AG09319 (cell line): ENCODE data around the gene TTC16.

Source experiments
- DNase-seq: peaks from one replicate; pipeline ENCODE4 v3.0.0-alpha.2; 2010; ENCODE audit warnings: low read depth; ENCODE audit errors: extremely low read depth
- CTCF ChIP-seq: IDR thresholded peaks from 2 replicates; pipeline ENCODE4 v1.5.1; 2011; ENCODE audit warnings: low read depth, mild to moderate bottlenecking, inconsistent platforms, low read length, moderate library complexity

The TTC16 gene

GRCh38 chr9:127707766-127708165, 8.1 kb upstream of the TTC16 start:
- no peak for TF ChIP-seq CTCF
- DNase-seq: no peak

- TF ChIP-seq CTCF: no peak
- no peak for DNase-seq
Measured at GRCh38 chr9:127708952-127709587, 6.8 kb upstream of the TTC16 start.

GRCh38 chr9:127710204-127710783, 5.6 kb upstream of the TTC16 start:
- no peak for DNase-seq
- no peak for TF ChIP-seq CTCF

GRCh38 chr9:127711226-127711701, 4.6 kb upstream of the TTC16 start:
- DNase-seq: no peak
- TF ChIP-seq CTCF: no peak

- DNase-seq: no peak
Measured at GRCh38 chr9:127711831-127712274, 4.0 kb upstream of the TTC16 start.

GRCh38 chr9:127712371-127712770, 3.5 kb upstream of the TTC16 start:
- no peak for DNase-seq
- TF ChIP-seq CTCF: no peak

More at GRCh38 chr9:127711831-127712274, 4.0 kb upstream of the TTC16 start:
- TF ChIP-seq CTCF: no peak

GRCh38 chr9:127712867-127713266, 3.0 kb upstream of the TTC16 start:
- no peak for TF ChIP-seq CTCF
- DNase-seq: no peak
